GM12865 (cell line): ENCODE measurements around the gene CELSR2.
A peak's percentile ranks its signal among the peaks of the same experiment; 100 is the strongest.

ENCODE experiments used
- DNase-seq: peaks from one replicate; pipeline ENCODE4 v3.0.0; 2010; ENCODE audit warnings: low read depth
- H3K4me3 ChIP-seq: 2 replicates; pipeline ENCODE4 v1.5.1; 2011; ENCODE audit warnings: mild to moderate bottlenecking, low read depth, low read length, control low read depth
- TF ChIP-seq, protein P1 (sequence below): IDR thresholded peaks from 2 replicates; pipeline ENCODE4 v1.5.1; 2011; ENCODE audit warnings: low read length, control low read depth, low read depth, inconsistent platforms; ENCODE audit not compliant: insufficient read depth; ENCODE audit errors: missing control alignments

The CELSR2 gene

DNA sequence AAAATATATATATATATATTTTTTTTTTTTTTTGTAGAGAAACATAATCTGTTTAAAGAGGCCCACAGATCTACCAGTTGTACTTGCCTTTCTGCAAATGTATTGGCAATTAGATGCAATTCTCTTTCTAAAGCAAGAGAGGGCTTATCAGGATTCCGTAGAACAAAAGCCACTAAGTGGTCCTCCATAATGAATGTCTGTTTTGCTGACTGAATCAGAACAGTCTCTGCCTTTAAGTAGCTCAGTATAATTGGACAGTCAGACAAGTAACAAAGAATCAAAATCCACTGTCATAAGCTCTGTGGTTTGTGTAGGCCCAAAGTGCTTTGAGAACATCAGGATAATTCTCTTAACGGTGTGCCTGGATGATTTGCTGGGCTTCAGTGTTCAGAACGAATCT is 18.3 kb upstream of the CELSR2 start:
- TF ChIP-seq, protein P1, sequence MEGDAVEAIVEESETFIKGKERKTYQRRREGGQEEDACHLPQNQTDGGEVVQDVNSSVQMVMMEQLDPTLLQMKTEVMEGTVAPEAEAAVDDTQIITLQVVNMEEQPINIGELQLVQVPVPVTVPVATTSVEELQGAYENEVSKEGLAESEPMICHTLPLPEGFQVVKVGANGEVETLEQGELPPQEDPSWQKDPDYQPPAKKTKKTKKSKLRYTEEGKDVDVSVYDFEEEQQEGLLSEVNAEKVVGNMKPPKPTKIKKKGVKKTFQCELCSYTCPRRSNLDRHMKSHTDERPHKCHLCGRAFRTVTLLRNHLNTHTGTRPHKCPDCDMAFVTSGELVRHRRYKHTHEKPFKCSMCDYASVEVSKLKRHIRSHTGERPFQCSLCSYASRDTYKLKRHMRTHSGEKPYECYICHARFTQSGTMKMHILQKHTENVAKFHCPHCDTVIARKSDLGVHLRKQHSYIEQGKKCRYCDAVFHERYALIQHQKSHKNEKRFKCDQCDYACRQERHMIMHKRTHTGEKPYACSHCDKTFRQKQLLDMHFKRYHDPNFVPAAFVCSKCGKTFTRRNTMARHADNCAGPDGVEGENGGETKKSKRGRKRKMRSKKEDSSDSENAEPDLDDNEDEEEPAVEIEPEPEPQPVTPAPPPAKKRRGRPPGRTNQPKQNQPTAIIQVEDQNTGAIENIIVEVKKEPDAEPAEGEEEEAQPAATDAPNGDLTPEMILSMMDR = no peak

DNA sequence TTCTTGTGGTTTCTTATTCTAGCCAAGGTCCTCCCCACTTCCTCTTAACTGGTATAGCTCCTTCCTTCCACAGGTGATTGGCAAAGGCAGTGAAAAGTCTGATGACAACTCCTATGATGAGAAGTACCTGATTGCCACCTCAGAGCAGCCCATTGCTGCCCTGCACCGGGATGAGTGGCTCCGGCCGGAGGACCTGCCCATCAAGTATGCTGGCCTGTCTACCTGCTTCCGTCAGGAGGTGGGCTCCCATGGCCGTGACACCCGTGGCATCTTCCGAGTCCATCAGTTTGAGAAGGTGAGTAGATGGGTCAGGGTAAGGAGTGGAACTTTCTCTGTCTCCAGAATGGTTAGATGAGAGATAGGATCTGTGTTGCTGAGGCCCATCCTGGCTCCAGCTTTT is 14.2 kb upstream of the CELSR2 start:
- TF ChIP-seq, protein P1 = no peak
- no peak overlapping the region for H3K4me3 ChIP-seq
- DNase-seq = no peak

More for the DNA sequence above, 18.3 kb upstream of the CELSR2 start:
- no peak overlapping the region for H3K4me3 ChIP-seq
- no peak for DNase-seq

DNA sequence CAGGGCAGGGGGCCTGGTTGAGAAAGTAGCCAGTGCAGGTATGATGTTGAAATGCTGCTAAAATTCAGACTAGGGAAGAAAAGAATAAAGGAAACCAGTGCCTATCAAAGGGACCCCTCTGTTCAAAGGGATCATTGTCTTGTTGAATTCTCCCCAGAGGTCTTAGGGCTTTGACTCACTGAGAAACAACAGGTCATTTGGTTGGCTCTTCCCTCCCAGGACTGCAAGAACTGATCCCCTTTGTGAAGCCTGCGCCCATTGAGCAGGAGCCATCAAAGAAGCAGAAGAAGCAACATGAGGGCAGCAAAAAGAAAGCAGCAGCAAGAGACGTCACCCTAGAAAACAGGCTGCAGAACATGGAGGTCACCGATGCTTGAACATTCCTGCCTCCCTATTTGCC is 11.8 kb upstream of the CELSR2 start:
- TF ChIP-seq, protein P1 = no peak
- no peak for DNase-seq
- no peak overlapping the region for H3K4me3 ChIP-seq

DNA sequence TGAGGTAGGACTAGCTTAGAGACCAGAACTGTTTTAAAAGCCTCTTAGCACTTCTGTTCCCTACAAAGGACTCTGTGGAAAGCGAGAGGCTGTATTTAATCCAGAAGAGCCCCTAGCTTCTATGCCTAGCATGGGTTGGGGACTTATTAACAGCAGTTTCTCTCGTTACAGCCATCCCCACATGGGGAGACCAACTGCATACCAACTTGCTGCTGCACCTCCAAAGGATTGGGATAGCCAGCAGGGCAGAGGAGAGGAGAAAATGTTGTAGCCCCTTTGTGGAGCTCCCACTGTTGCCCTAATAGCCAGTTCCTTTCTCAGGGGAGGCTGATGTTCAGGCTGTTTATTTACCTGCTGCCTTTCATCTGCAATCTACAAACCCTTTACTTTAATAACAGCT is 11.0 kb upstream of the CELSR2 start:
- TF ChIP-seq, protein P1 = no peak
- no peak for DNase-seq
- H3K4me3 ChIP-seq = no peak overlapping the region

DNA sequence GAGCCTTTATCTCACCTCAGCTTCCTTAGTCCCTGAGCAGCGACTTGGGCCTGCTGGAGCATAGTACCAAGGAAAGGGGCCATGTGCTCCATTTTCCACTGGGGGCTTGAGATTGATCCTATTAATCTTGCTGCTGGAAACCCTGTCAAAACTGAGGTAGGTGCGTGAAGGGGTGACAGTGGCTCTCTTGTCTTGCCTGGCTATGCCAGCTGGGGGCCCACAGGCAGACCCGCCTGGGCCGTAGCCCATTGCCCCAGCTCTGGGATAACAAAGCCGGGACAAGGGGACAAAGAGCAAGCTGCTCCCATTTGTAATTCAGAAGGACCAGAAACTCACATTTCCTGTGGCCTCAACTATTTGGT is 10.3 kb upstream of the CELSR2 start:
- TF ChIP-seq, protein P1 = no peak
- no peak overlapping the region for H3K4me3 ChIP-seq
- DNase-seq = no peak

DNA sequence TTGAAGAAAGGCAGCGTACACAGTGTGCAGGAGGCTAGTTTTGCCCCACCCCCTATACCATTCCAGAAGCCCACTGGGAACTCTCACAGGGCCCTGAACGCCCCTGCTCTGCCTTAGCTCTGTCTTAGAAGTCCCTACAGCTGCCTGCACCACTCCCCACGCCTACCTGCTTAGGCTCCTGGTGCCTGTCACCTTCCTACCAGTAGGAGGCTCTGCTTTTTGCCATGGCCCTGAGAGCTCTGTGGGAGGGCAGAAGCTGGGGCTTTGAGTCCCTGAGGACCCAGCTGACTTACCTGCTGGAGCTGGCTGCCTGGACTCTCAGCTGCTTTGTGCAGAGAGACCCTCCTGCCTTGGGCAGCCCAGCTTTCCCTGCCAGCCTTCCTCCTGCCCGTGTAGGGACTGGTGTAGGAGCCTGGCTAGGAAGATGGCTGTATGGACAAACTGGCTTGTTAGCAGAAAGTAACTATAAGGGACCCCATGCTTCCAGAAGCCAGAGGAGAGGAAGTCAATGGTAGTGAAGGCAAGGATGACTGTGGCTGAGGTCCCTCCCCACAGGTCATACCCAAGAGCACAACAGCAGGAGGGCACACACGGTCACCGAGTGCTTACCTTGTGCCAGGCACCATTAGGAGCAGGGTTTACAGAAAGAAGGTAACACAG is 9.8 kb upstream of the CELSR2 start:
- DNase-seq = peak; percentile 51
- no peak overlapping the region for H3K4me3 ChIP-seq
- TF ChIP-seq, protein P1 = peak; percentile 46
